Stimulated activated CD4-positive, alpha-beta T cell treated with anti-CD3 and anti-CD28 coated beads, Interleukin-15, amount 100 ng/mL, for 48 hours (primary cell): ENCODE results near the gene CD3D.

ENCODE experiments used
- DNase-seq, 2 donors: peaks; one replicate each; pipeline ENCODE4 v3.0.0-alpha.2; 2020; ENCODE audit warnings: low read depth in 2 of 2

Gene CD3D

GRCh38 chr11:118342503-118343161 is at the start of gene CD3D:
Gene CD3D (minus strand): TSS chr11:118342705. CDS start chr11:118342607, 98 bp downstream.
- DNase-seq: peak in 1 of 2 donors; percentile 64

- DNase-seq: no peak
Observed at GRCh38 chr11:118383657-118384056, 41.2 kb upstream of the CD3D start.

- DNase-seq: no peak
Observed at GRCh38 chr11:118382954-118383353, 40.4 kb upstream of the CD3D start.

- no peak for DNase-seq
Observed at GRCh38 chr11:118380571-118380970, 38.1 kb upstream of the CD3D start.

- no peak for DNase-seq
Observed at GRCh38 chr11:118379497-118379896, 37.0 kb upstream of the CD3D start.

GRCh38 chr11:118375978-118376377 is 33.5 kb upstream of the CD3D start:
- DNase-seq: no peak

GRCh38 chr11:118374729-118375128 is 32.2 kb upstream of the CD3D start:
- no peak for DNase-seq

GRCh38 chr11:118373871-118374270 is 31.4 kb upstream of the CD3D start:
- no peak for DNase-seq

- DNase-seq: no peak
Observed at GRCh38 chr11:118373263-118373662, 30.8 kb upstream of the CD3D start.

- DNase-seq: no peak
Observed at GRCh38 chr11:118370774-118371173, 28.3 kb upstream of the CD3D start.

- DNase-seq: no peak
Observed at GRCh38 chr11:118366287-118366686, 23.8 kb upstream of the CD3D start.

- DNase-seq: no peak
Observed at GRCh38 chr11:118364956-118365615, 22.6 kb upstream of the CD3D start.

- DNase-seq: peak; percentile 97 to 99
Observed at GRCh38 chr11:118359295-118359958, 16.9 kb upstream of the CD3D start, which contains the start of gene UBE4A. Gene UBE4A (plus strand): TSS chr11:118359600. CDS start chr11:118365081, 5,481 bp downstream.

GRCh38 chr11:118358071-118358470 is 15.6 kb upstream of the CD3D start:
- DNase-seq: no peak

GRCh38 chr11:118353084-118353710 is 10.7 kb upstream of the CD3D start:
- DNase-seq: no peak

- DNase-seq: no peak
Observed at GRCh38 chr11:118349475-118349874, 7.0 kb upstream of the CD3D start.

- peak; percentile 52 to 74 for DNase-seq
Observed at GRCh38 chr11:118343981-118344515, 1.5 kb upstream of the CD3D start, which contains the start of gene CD3G. Gene CD3G (plus strand): TSS chr11:118344344. CDS start chr11:118344424, 80 bp downstream.

- no peak for DNase-seq
Observed at GRCh38 chr11:118343248-118343647, 743 bp upstream of the CD3D start.

GRCh38 chr11:118341815-118342489 is 553 bp downstream of the CD3D start:
- no peak for DNase-seq

GRCh38 chr11:118341261-118341660 is 1.2 kb downstream of the CD3D start:
- DNase-seq: no peak

GRCh38 chr11:118340449-118340848 is 2.1 kb downstream of the CD3D start:
- DNase-seq: no peak
